SK-N-SH (cell line): ENCODE measurements around the gene ARID5A. TPM values are rescaled to one million over a fixed set of nuclear protein-coding genes. Genes with fewer than 3 reads are reported as not detected.

Source experiments
- CTCF ChIA-PET: fragments of 300-600, 350-600 bp; formaldehyde crosslinking; extraction: SDS; loops from one replicate; lab custom pipeline; 2021; lab: Yijun Ruan, JAX
- POLR2A ChIA-PET: fragments of 350-600 bp; sonication (Branson Sonifier 250); formaldehyde crosslinking; extraction: SDS; loops from one replicate; lab custom pipeline; 2020; ENCODE audit warnings: antibody characterized with exemption, inconsistent platforms; lab: Yijun Ruan, JAX
- DNase-seq: peaks from one replicate; pipeline ENCODE4 v3.0.0; 2012
- H2AFZ ChIP-seq: fragments of 200-600 bp; sonication (generic); 2 replicates; pipeline ENCODE4 v1.8.1; 2016; ENCODE audit warnings: antibody characterized with exemption, mild to moderate bottlenecking, low read depth
- H3F3A ChIP-seq: fragments of 200-600 bp; sonication (generic); replicated peaks from 2 replicates; pipeline ENCODE3; 2016; ENCODE audit warnings: antibody characterized with exemption, mild to moderate bottlenecking; ENCODE audit not compliant: insufficient read depth
- H3K27ac ChIP-seq, 2 experiments: fragments of 200-500 bp in 1 of 2; fragments of 200-600 bp in 1 of 2; sonication (Bioruptor generic) in 1 of 2; sonication (generic), shearing (Covaris generic) in 1 of 2; 2 replicates each; pipeline versions ENCODE4 v1.5.1 to v1.6.1; 2014 to 2016; ENCODE audit warnings: low read depth in 2 of 2, inconsistent platforms in 1 of 2, low read length in 1 of 2, mild to moderate bottlenecking in 1 of 2, mixed read lengths in 1 of 2
- H3K27me3 ChIP-seq: fragments of 200-600 bp; sonication (generic), shearing (Covaris generic); 2 replicates; pipeline ENCODE4 v1.6.1; 2016; ENCODE audit warnings: mixed run types; ENCODE audit not compliant: insufficient read depth
- H3K36me3 ChIP-seq, 2 experiments: fragments of 200-500 bp in 1 of 2; fragments of 200-600 bp in 1 of 2; sonication (Bioruptor generic) in 1 of 2; sonication (generic) in 1 of 2; replicated peaks in 1 of 2; 2 replicates each; pipeline versions ENCODE3 to v1.5.1; 2014 to 2016; ENCODE audit warnings: low read length in 1 of 2, mild to moderate bottlenecking in 1 of 2; ENCODE audit not compliant: insufficient read depth in 2 of 2, control insufficient read depth in 1 of 2
- H3K4me1 ChIP-seq, 2 experiments: fragments of 200-500 bp in 1 of 2; fragments of 200-600 bp in 1 of 2; sonication (Bioruptor generic) in 1 of 2; sonication (generic), shearing (Covaris generic) in 1 of 2; 2 replicates each; pipeline versions ENCODE4 v1.5.1 to v1.6.1; 2014 to 2016; ENCODE audit warnings: low read depth in 1 of 2, low read length in 1 of 2, mixed run types in 1 of 2; ENCODE audit not compliant: insufficient read depth in 2 of 2, control insufficient read depth in 1 of 2
- H3K4me2 ChIP-seq: fragments of 200-600 bp; sonication (generic), shearing (Covaris generic); 2 replicates; pipeline ENCODE4 v1.6.1; 2017; ENCODE audit warnings: mixed run types
- H3K4me3 ChIP-seq, 2 experiments: fragments of 200-500 bp in 1 of 2; fragments of 200-600 bp in 1 of 2; sonication (Bioruptor generic) in 1 of 2; sonication (generic), shearing (Covaris generic) in 1 of 2; 2 replicates each; pipeline versions ENCODE4 v1.5.1 to v1.8.1; 2014 to 2016; ENCODE audit warnings: low read depth in 2 of 2, inconsistent platforms in 1 of 2, low read length in 1 of 2, mild to moderate bottlenecking in 1 of 2, mixed read lengths in 1 of 2, moderate library complexity in 1 of 2
- H3K79me2 ChIP-seq: fragments of 200-600 bp; sonication (generic); 2 replicates; pipeline ENCODE4 v1.8.1; 2017; ENCODE audit warnings: mild to moderate bottlenecking; ENCODE audit not compliant: insufficient read depth
- H3K9ac ChIP-seq: fragments of 200-600 bp; sonication (generic); 2 replicates; pipeline ENCODE4 v1.6.1; 2017; ENCODE audit warnings: mixed run types
- H3K9me2 ChIP-seq: fragments of 200-600 bp; sonication (generic); 2 replicates; pipeline ENCODE4 v1.6.1; 2017; ENCODE audit warnings: mixed run types
- H3K9me3 ChIP-seq: fragments of 200-600 bp; sonication (generic); 2 replicates; pipeline ENCODE4 v1.6.1; 2017; ENCODE audit warnings: mixed run types, mild to moderate bottlenecking, moderate library complexity
- H4K20me1 ChIP-seq: fragments of 200-600 bp; sonication (generic); 2 replicates; pipeline ENCODE4 v1.6.1; 2017; ENCODE audit warnings: mild to moderate bottlenecking, mixed run types; ENCODE audit not compliant: insufficient read depth
- CTCF ChIP-seq: fragments of 200-600 bp; sonication (generic); IDR thresholded peaks from 2 replicates; pipeline ENCODE4 v1.6.1; 2017; ENCODE audit warnings: antibody characterized with exemption, mild to moderate bottlenecking, moderate library complexity
- FOXM1 ChIP-seq: IDR thresholded peaks from 2 replicates; pipeline ENCODE4 v1.4.0; 2012; ENCODE audit warnings: low read depth, mild to moderate bottlenecking
- GATA2 ChIP-seq: sonication (generic); formaldehyde crosslinking; IDR thresholded peaks from 2 replicates; pipeline ENCODE4 v1.5.0; 2020; ENCODE audit warnings: mild to moderate bottlenecking, missing genetic modification reagents
- IRF3 ChIP-seq: fragments of 150-350 bp; IDR thresholded peaks from 2 replicates; pipeline ENCODE4 v1.6.1; 2016; ENCODE audit warnings: mild to moderate bottlenecking, low read depth, low read length
- JUND ChIP-seq: IDR thresholded peaks from 2 replicates; pipeline ENCODE4 v1.4.0; 2012
- MAX ChIP-seq: IDR thresholded peaks from 2 replicates; pipeline ENCODE4 v1.4.0; 2012; ENCODE audit warnings: low read depth
- NFIC ChIP-seq: IDR thresholded peaks from 2 replicates; pipeline ENCODE4 v1.4.0; 2012; ENCODE audit warnings: borderline replicate concordance
- RCOR1 ChIP-seq: fragments of 150-350 bp; IDR thresholded peaks from 2 replicates; pipeline ENCODE4 v1.6.1; 2017; ENCODE audit warnings: antibody characterized with exemption, low read length
- REST ChIP-seq: IDR thresholded peaks from 2 replicates; pipeline ENCODE4 v1.6.1; 2012; ENCODE audit warnings: mild to moderate bottlenecking, low read depth, low read length, moderate library complexity
- TAF1 ChIP-seq: IDR thresholded peaks from 2 replicates; pipeline ENCODE4 v1.6.1; 2012; ENCODE audit warnings: low read depth, mild to moderate bottlenecking, low read length, moderate library complexity, borderline replicate concordance
- TCF12 ChIP-seq: IDR thresholded peaks from 2 replicates; pipeline ENCODE4 v1.4.0; 2012
- YY1 ChIP-seq: IDR thresholded peaks from 2 replicates; pipeline ENCODE4 v1.4.0; 2012; ENCODE audit warnings: low read depth, mild to moderate bottlenecking
- WGBS: methylation state at CpG from one replicate; pipeline ENCODE4 v1.1.6; 2017; ENCODE audit warnings: low lambda C conversion rate; 5-methylcytosine and 5-hydroxymethylcytosine counted together
- polyA plus RNA-seq, 3 experiments: library from polyadenylated mRNA; depleted of rRNA; stranded (reverse); fragments of >200 nt; gene quantifications; 2 replicates each; pipeline ENCODE4 v1.2.3, GENCODE V29; 2012

ARID5A gene
- polyA plus RNA-seq, 1 of the 3 experiments (the other 2 are of a cell fraction), result 3.3 TPM

GRCh38 chr2:96494188-96494587, 42.4 kb upstream of the ARID5A start:
- CTCF ChIA-PET, result interaction anchor here (1.3 to 3.4 kb wide), 3 partner anchors 14 to 87 kb away, joined by 3 to 17 read pairs (median 10); no protein-coding TSS in a partner anchor
- no peak overlapping the region for H3K4me3 ChIP-seq
- WGBS, result 9% methylated on average over 1 of the region's 1 CpG
- TF ChIP-seq YY1 (no peak), TCF12 (no peak)
- DNase-seq, result no peak
- H3K9me2 ChIP-seq, result no peaks in the 10 kb centered on the region
- H3K27me3 ChIP-seq, result peaks cover 28% of the 10 kb centered on the region; the same call in 1 of the 2 replicates
- H3K79me2 ChIP-seq, result no peaks in the 10 kb centered on the region
- H3F3A ChIP-seq, result no peaks in the 10 kb centered on the region
- no peak overlapping the region for H3K27ac ChIP-seq
- no peaks in the 10 kb centered on the region; the same call in 1 of the 2 replicates for H3K9me3 ChIP-seq
- no peaks in the 10 kb centered on the region for H4K20me1 ChIP-seq
- no peak overlapping the region for H3K4me2 ChIP-seq
- POLR2A ChIA-PET, result no interaction called here
- no peak overlapping the region for H2AFZ ChIP-seq
- no peaks in the 10 kb centered on the region for H3K36me3 ChIP-seq
- no peaks in the 10 kb centered on the region; a peak in 1 of 4 replicates for H3K4me1 ChIP-seq
- no peak overlapping the region for H3K9ac ChIP-seq

- Histone ChIP-seq H3K4me3 (no peak overlapping the region), H3K36me3 (no peaks in the 10 kb centered on the region), H3K4me2 (no peak overlapping the region), H3K9me2 (no peaks in the 10 kb centered on the region), H3K9me3 (no peaks in the 10 kb centered on the region; the same call in 1 of the 2 replicates), H3K4me1 (no peaks in the 10 kb centered on the region; a peak in 1 of 4 replicates), H3K27ac (no peak overlapping the region), H3F3A (no peaks in the 10 kb centered on the region), H2AFZ (no peak overlapping the region), H3K79me2 (no peaks in the 10 kb centered on the region), H4K20me1 (no peaks in the 10 kb centered on the region), H3K27me3 (peaks cover 47% of the 10 kb centered on the region), H3K9ac (no peak overlapping the region)
- TF ChIP-seq GATA2 (CRISPR knock-in tag), result no peak
- no peak for TF ChIP-seq REST
- POLR2A ChIA-PET, result interaction anchor here (1.3 kb wide), 1 partner anchor 160 kb away, joined by 3 read pairs; the partner anchor contains the start of gene NCAPH
- CTCF ChIA-PET, result interaction anchor here (0.9 to 3.4 kb wide), 3 partner anchors 10 to 58 kb away, joined by 4 to 17 read pairs (median 10); no protein-coding TSS in a partner anchor
- no peak for DNase-seq
- 15% methylated on average over 6 of the region's 6 CpGs for WGBS
Measured at GRCh38 chr2:96495982-96496629, 40.4 kb upstream of the ARID5A start.

GRCh38 chr2:96498021-96498431, 38.5 kb upstream of the ARID5A start:
- ChIA-PET POLR2A (no interaction called here), CTCF (interaction anchor here (0.7 to 1.0 kb wide), 2 partner anchors 11 to 12 kb away, joined by 3 read pairs; no protein-coding TSS in a partner anchor)
- H3K4me2 ChIP-seq, result no peak overlapping the region
- H3K36me3 ChIP-seq, result no peaks in the 10 kb centered on the region
- H3K9me2 ChIP-seq, result no peaks in the 10 kb centered on the region
- no peak overlapping the region for H2AFZ ChIP-seq
- H3K4me3 ChIP-seq, result no peak overlapping the region
- no peak overlapping the region for H3K9ac ChIP-seq
- no peaks in the 10 kb centered on the region; the same call in 1 of the 2 replicates for H3K9me3 ChIP-seq
- DNase-seq, result no peak
- 55% methylated on average over 12 of the region's 12 CpGs for WGBS
- H3K4me1 ChIP-seq, result no peaks in the 10 kb centered on the region; a peak in 1 of 4 replicates
- no peak overlapping the region for H3K27ac ChIP-seq
- H3F3A ChIP-seq, result no peaks in the 10 kb centered on the region
- H4K20me1 ChIP-seq, result no peaks in the 10 kb centered on the region
- H3K27me3 ChIP-seq, result peaks cover 52% of the 10 kb centered on the region
- no peaks in the 10 kb centered on the region for H3K79me2 ChIP-seq
- TF ChIP-seq RCOR1, result no peak
- no peak for TF ChIP-seq GATA2 (CRISPR knock-in tag)
- no peak for TF ChIP-seq CTCF
- TF ChIP-seq TCF12, result no peak
- no peak for TF ChIP-seq FOXM1
- TF ChIP-seq JUND, result no peak
- TF ChIP-seq TAF1, result no peak
- TF ChIP-seq IRF3, result no peak
- TF ChIP-seq MAX, result no peak
- TF ChIP-seq NFIC, result no peak
